B cell (primary cell): ENCODE results near the gene EPN2. TPM values are rescaled to one million over a fixed set of nuclear protein-coding genes. Genes with fewer than 3 reads are reported as not detected.

Experiments used
- ATAC-seq: fragments of 200-7000 bp; cut with Tn5 transposase; one replicate; pipeline ENCODE4 v1.10.0; 2021; ENCODE audit warnings: low read depth, mild to moderate bottlenecking, moderate number of reproducible peaks, moderate library complexity
- CTCF ChIA-PET: fragments of 350-600 bp; sonication (Branson Sonifier 250); formaldehyde crosslinking; loops from one replicate; lab custom pipeline; 2021; ENCODE audit warnings: antibody characterized with exemption, inconsistent platforms; lab: Charles Lee
- POLR2A ChIA-PET: fragments of 350-600 bp; sonication (Branson Sonifier 250); formaldehyde crosslinking; loops from one replicate; lab custom pipeline; 2021; ENCODE audit warnings: antibody characterized with exemption; lab: Charles Lee
- DNase-seq: peaks from one replicate; pipeline ENCODE4 v3.0.0; 2013
- H2AFZ ChIP-seq: 2 replicates; pipeline ENCODE4 v1.6.1; 2012; ENCODE audit warnings: mild to moderate bottlenecking, low read depth, low read length; ENCODE audit not compliant: insufficient read depth, poor library complexity, severe bottlenecking
- H3K27ac ChIP-seq, 2 donors: 1 replicate in 1 of 2; 2 replicates in 1 of 2; pipeline ENCODE4 v1.5.1; 2012 to 2013; ENCODE audit warnings: low read length in 2 of 2, mild to moderate bottlenecking in 2 of 2, moderate library complexity in 1 of 2
- H3K27me3 ChIP-seq, 4 experiments: fragments of 200-600 bp in 1 of 4; sonication (generic) in 1 of 4; replicated peaks in 1 of 4; 1 replicate in 2 of 4; 2 replicates in 2 of 4; pipeline versions ENCODE4 v1.6.1 to v1.7.0; 2013 to 2016; ENCODE audit warnings: low read length in 3 of 4, mild to moderate bottlenecking in 2 of 4, mixed read lengths in 1 of 4, moderate library complexity in 1 of 4; ENCODE audit not compliant: insufficient read depth in 4 of 4, control insufficient read depth in 3 of 4; ENCODE audit errors: control extremely low read depth in 1 of 4
- H3K36me3 ChIP-seq, 2 experiments: replicated peaks in 1 of 2; 1 replicate in 1 of 2; 2 replicates in 1 of 2; pipeline versions ENCODE4 v1.6.1 to v1.7.1; 2013; ENCODE audit warnings: low read length in 1 of 2; ENCODE audit not compliant: insufficient read depth in 2 of 2, control insufficient read depth in 1 of 2; ENCODE audit errors: control extremely low read depth in 1 of 2, extremely low read depth in 1 of 2
- H3K4me1 ChIP-seq, 2 donors: fragments of 200-600 bp in 1 of 2; sonication (generic) in 1 of 2; 1 replicate in 1 of 2; 2 replicates in 1 of 2; pipeline versions ENCODE4 v1.5.1 to v1.6.1; 2013 to 2017; ENCODE audit warnings: low read length in 2 of 2; ENCODE audit not compliant: control insufficient read depth in 2 of 2, insufficient read depth in 2 of 2
- H3K4me2 ChIP-seq: replicated peaks from 2 replicates; pipeline ENCODE3; 2012; ENCODE audit warnings: mild to moderate bottlenecking, low read depth, low read length; ENCODE audit not compliant: poor library complexity, severe bottlenecking
- H3K4me3 ChIP-seq, 5 experiments: fragments of 200-600 bp in 1 of 5; sonication (generic) in 1 of 5; 1 replicate in 3 of 5; 2 replicates in 2 of 5; pipeline versions ENCODE4 v1.5.1 to v1.7.0; 2011 to 2016; ENCODE audit warnings: low read length in 4 of 5, mild to moderate bottlenecking in 4 of 5, low read depth in 2 of 5, control low read depth in 1 of 5, moderate library complexity in 1 of 5; ENCODE audit not compliant: insufficient read depth in 1 of 5; ENCODE audit errors: control extremely low read depth in 1 of 5, extremely low read depth in 1 of 5
- H3K79me2 ChIP-seq: fragments of 200-600 bp; sonication (generic); one replicate; pipeline ENCODE4 v1.6.0; 2016; ENCODE audit warnings: low read length; ENCODE audit not compliant: control insufficient read depth, insufficient read depth
- H3K9ac ChIP-seq: fragments of 200-600 bp; sonication (generic); 2 replicates; pipeline ENCODE4 v1.6.1; 2017; ENCODE audit warnings: mild to moderate bottlenecking, low read length, moderate library complexity
- H3K9me3 ChIP-seq, 3 donors: one replicate each; pipeline versions ENCODE4 v1.6.1 to v1.7.1; 2013; ENCODE audit warnings: low read length in 2 of 3; ENCODE audit not compliant: control insufficient read depth in 2 of 3, insufficient read depth in 1 of 3; ENCODE audit errors: control extremely low read depth in 1 of 3
- H4K20me1 ChIP-seq: 2 replicates; pipeline ENCODE4 v1.6.0; 2012; ENCODE audit warnings: mild to moderate bottlenecking, low read length; ENCODE audit not compliant: insufficient read depth, control insufficient read depth, poor library complexity, severe bottlenecking
- H3K27ac Mint-ChIP-seq: one replicate; pipeline ENCODE4 v1.8.0; 2021; ENCODE audit warnings: mixed read lengths
- H3K27me3 Mint-ChIP-seq: one replicate; pipeline ENCODE4 v1.8.0; 2021; ENCODE audit warnings: mixed read lengths
- H3K4me1 Mint-ChIP-seq: one replicate; pipeline ENCODE4 v1.8.0; 2021; ENCODE audit warnings: mixed read lengths
- H3K4me3 Mint-ChIP-seq: one replicate; pipeline ENCODE4 v1.8.0; 2021; ENCODE audit warnings: mixed read lengths
- H3K9me3 Mint-ChIP-seq: one replicate; pipeline ENCODE4 v1.8.0; 2022; ENCODE audit warnings: mixed read lengths; ENCODE audit not compliant: insufficient read depth
- EZH2 ChIP-seq: IDR thresholded peaks from 2 replicates; pipeline ENCODE4 v1.6.1; 2012; ENCODE audit warnings: borderline replicate concordance, low read depth, mild to moderate bottlenecking, moderate library complexity, low read length; ENCODE audit not compliant: insufficient read depth, poor library complexity, severe bottlenecking
- WGBS: methylation state at CpG from one replicate; pipeline ENCODE4 v1.1.5; 2013; ENCODE audit warnings: missing lambda C conversion rate; ENCODE audit not compliant: insufficient coverage; 5-methylcytosine and 5-hydroxymethylcytosine counted together
- intact Hi-C: fragments of 100-400 bp; cut with micrococcal nuclease; formaldehyde crosslinking; loops from one replicate; pipeline ENCODE4 v1.10.0; 2022
- polyA plus RNA-seq: library from polyadenylated mRNA; depleted of rRNA; stranded (reverse); fragments of >200 nt; gene quantifications from 2 replicates; pipeline ENCODE4 v1.2.3, GENCODE V29; 2012
- total RNA-seq, 2 donors: library from RNA; stranded (reverse); fragments of 120-200 nt in 1 of 2; gene quantifications; 1 replicate in 1 of 2; 2 replicates in 1 of 2; pipeline versions ENCODE4 v1.2.3 to v1.2.4, GENCODE V29; 2013 to 2022
- TF ChIP-seq, protein P1 (sequence below): fragments of 200-600 bp; IDR thresholded peaks from one replicate; pipeline ENCODE4 v1.8.0; 2022; ENCODE audit warnings: antibody characterized with exemption, mild to moderate bottlenecking

Gene EPN2
- total and polyA plus RNA-seq, 2 donors (not counting 1 experiment from before 2014, with no cell fraction given), result 15.7 to 35.6 TPM

DNA sequence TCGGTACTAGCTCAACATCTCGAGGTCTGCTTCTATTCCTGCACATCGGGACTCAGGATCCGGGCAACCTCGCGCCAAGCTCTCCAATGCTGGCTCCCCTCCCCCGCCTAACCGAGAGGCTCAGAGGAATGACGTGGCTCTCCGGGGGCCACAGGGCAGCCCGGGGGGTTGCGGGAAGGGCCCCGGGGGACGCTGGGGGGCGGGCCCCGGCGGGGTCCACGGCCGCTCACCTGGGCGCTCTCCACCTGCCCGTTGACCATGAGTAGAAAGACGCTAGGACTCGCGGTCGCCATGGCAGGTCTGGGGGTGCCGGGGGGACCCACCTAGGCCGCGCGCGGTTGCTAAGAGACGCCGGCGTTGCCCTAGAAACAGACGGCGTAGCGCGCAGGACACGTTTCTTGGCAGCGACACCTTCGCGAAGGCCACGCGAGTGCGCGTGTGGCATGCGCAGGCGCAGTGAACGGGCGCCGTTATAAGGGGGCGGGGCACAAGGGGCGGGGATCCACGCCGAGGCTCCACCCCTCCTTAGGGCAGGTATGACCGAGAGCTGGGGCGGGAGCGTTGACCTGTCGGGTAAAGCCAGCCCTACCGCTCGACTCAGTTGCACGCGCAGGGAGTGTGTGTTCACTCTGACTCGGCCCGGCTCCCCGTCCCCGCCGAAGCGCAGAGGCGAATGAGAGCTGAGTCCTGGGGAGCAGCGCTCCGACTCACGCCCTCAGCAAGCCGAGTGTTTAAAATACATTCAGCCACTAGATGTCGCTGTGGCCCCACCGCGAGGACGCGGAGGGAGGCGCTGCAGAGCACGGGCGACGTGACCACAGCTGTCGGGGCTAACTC lies 125.3 kb downstream of the EPN2 start, which contains the start of gene B9D1:
B9D1 (minus strand) TSS at position 447 of the 837 bp plus-strand sequence; CDS start at position 293, 154 bp downstream.
- H3K27me3 Mint-ChIP-seq, result peaks cover 13% of the 10 kb centered on the region
- CTCF ChIA-PET, result interaction anchor here (0.6 to 6.5 kb wide), 43 partner anchors 8 to 758 kb away, joined by 3 to 133 read pairs (median 4); partner anchors contain the start of genes AKAP10, ALDH3A2, MAPK7 and SLC47A1
- H3K9me3 Mint-ChIP-seq, result no peaks in the 10 kb centered on the region
- no peaks in the 10 kb centered on the region for H3K36me3 ChIP-seq
- H3K4me1 Mint-ChIP-seq, result peaks cover 19% of the 10 kb centered on the region
- H4K20me1 ChIP-seq, result no peaks in the 10 kb centered on the region
- H3K4me2 ChIP-seq, result peak within 1 kb of the TSS; percentile 100
- peak within 1 kb of the TSS; percentile 89 for H3K9ac ChIP-seq
- intact Hi-C loops, result loop anchor here (1.0 to 2.0 kb wide), 8 partner anchors 16 to 404 kb away; partner anchors contain the start of genes ALDH3A2 and MAPK7
- peak; percentile 98 for DNase-seq
- peak; percentile 93 for ATAC-seq
- no peaks in the 10 kb centered on the region for H3K9me3 ChIP-seq
- peak within 1 kb of the TSS; percentile 35 to 84 (median 69) for H3K4me3 ChIP-seq
- H3K27ac ChIP-seq, result peak within 1 kb of the TSS; percentile 20 to 82
- no peaks in the 10 kb centered on the region for H3K79me2 ChIP-seq
- H2AFZ ChIP-seq, result peak within 1 kb of the TSS; percentile 96
- H3K27ac Mint-ChIP-seq, result peak within 1 kb of the TSS; percentile 93
- no peak for TF ChIP-seq EZH2
- TF ChIP-seq, protein P1, sequence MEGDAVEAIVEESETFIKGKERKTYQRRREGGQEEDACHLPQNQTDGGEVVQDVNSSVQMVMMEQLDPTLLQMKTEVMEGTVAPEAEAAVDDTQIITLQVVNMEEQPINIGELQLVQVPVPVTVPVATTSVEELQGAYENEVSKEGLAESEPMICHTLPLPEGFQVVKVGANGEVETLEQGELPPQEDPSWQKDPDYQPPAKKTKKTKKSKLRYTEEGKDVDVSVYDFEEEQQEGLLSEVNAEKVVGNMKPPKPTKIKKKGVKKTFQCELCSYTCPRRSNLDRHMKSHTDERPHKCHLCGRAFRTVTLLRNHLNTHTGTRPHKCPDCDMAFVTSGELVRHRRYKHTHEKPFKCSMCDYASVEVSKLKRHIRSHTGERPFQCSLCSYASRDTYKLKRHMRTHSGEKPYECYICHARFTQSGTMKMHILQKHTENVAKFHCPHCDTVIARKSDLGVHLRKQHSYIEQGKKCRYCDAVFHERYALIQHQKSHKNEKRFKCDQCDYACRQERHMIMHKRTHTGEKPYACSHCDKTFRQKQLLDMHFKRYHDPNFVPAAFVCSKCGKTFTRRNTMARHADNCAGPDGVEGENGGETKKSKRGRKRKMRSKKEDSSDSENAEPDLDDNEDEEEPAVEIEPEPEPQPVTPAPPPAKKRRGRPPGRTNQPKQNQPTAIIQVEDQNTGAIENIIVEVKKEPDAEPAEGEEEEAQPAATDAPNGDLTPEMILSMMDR, result peak; percentile 98
- H3K4me3 Mint-ChIP-seq, result peak within 1 kb of the TSS; percentile 98
- peaks cover 7 to 17% of the 10 kb centered on the region in 2 donors for H3K4me1 ChIP-seq
- peaks cover 0 to 8% (median 0%) of the 10 kb centered on the region in 4 experiments for H3K27me3 ChIP-seq
- under 1% methylated on average over 83 of the region's 83 CpGs for WGBS
- POLR2A ChIA-PET, result interaction anchor here (0.5 to 2.2 kb wide), 4 partner anchors 15 to 1349 kb away, joined by 3 to 30 read pairs (median 4); partner anchors contain the start of gene MAPK7
